Ovary (tissue), 1 donor: ENCODE results near the gene C4B.
"Not testable (repeated sequence)": the region's sequence is repeated elsewhere in the genome, so short reads cannot be mapped to it uniquely, and the experiment has no call there.

Experiments used
- EP300 ChIP-seq: sonication (generic); formaldehyde crosslinking; IDR thresholded peaks from one replicate; pipeline ENCODE4 v1.6.1; 2017; ENCODE audit warnings: antibody characterized with exemption
- POLR2A ChIP-seq: fragments of 450-650 bp; IDR thresholded peaks from one replicate; pipeline ENCODE4 v1.6.1; 2017; ENCODE audit warnings: antibody characterized with exemption, mild to moderate bottlenecking, moderate library complexity

- TF ChIP-seq POLR2A, EP300: not testable (repeated sequence)
Observed at GRCh38 chr6:32044916-32045315, 30.3 kb downstream of the C4B start.
